ENCODE data around the gene JOSD1.

GRCh38 chr22:38725900-38726655, 25.3 kb upstream of the JOSD1 start:
- TF ChIP-seq CTCF (IDR thresholded peaks at IDR 0.05) (no peak), POLR2A (IDR thresholded peaks at IDR 0.05) (no peak)
